ENCODE results near the gene RPS3A. TPM values are rescaled to one million over a fixed set of nuclear protein-coding genes. Genes with fewer than 3 reads are reported as not detected.

Gene RPS3A
- 2,957 and 3,002 TPM in 2 replicates for polyA plus RNA-seq (2011; rRNA removed)
- 928 and 1,145 TPM in 2 replicates for polyA plus RNA-seq (2012; cell fraction: cytosol; rRNA removed)
- polyA plus RNA-seq (2012; cell fraction: nucleus; rRNA removed) = 176 and 286 TPM in 2 replicates
- polyA plus RNA-seq (2017; fragmentation: RNase III; extraction: RNeasy Plus Mini Kit Qiagen cat#74134 plus additional on column Dnase treatment) = 2,183 to 2,252 TPM (median 2,201 TPM) in 3 replicates
- 185 and 199 TPM in 2 replicates for polyA minus RNA-seq (2011; rRNA and poly(A)+ RNA removed)

GRCh38 chr4:151099229-151099975, at the start of gene RPS3A:
TSS of gene RPS3A (plus strand) at chr4:151099628. CDS start at chr4:151099653, 25 bp downstream.
- Histone ChIP-seq H3K4me3 (peak within 1 kb of the TSS; percentile 96), H3K9me3 (no peaks in the 10 kb centered on the region), H3K4me2 (peak within 1 kb of the TSS; percentile 97), H3K4me1 (peaks cover 15% of the 10 kb centered on the region; the same call in 2 of the 3 replicates), H3K27ac (peak within 1 kb of the TSS; percentile 93 to 95)
- peak; percentile 79 to 97 for DNase-seq (ENCODE audit: low read depth in 1 of 2, low spot score in 1 of 2)
- ATAC-seq = peak; percentile 97 to 98
- FAIRE-seq = no peak
- ChIA-PET POLR2A (interaction anchor here (0.6 kb wide), 1 partner anchor 740 kb away, joined by 3 read pairs; no protein-coding TSS in a partner anchor), CTCF (interaction anchor here (0.6 to 1.2 kb wide), 6 partner anchors 10 to 168 kb away, joined by 3 to 4 read pairs (median 3); no protein-coding TSS in a partner anchor)
- 9% methylated on average over 7 of the region's 69 CpGs for WGBS (ENCODE audit: missing lambda C conversion rate)
- peak; percentile 79 for TF ChIP-seq REST (IDR thresholded peaks at IDR 0.05)
- TF ChIP-seq BCL3 (IDR thresholded peaks at IDR 0.05) = peak; percentile 85
- peak; percentile 92 to 98 for TF ChIP-seq JUN (IDR thresholded peaks at IDR 0.05)
- no peak for TF ChIP-seq EP300 (IDR thresholded peaks at IDR 0.05)
- no peak for TF ChIP-seq JUNB (IDR thresholded peaks at IDR 0.05)
- TF ChIP-seq ZFP36 (IDR thresholded peaks at IDR 0.05; ENCODE audit: borderline replicate concordance, partially characterized antibody) = no peak
- TF ChIP-seq RAD21 (conservative IDR thresholded peaks at IDR 0.05 in 1 of 2, IDR thresholded peaks at IDR 0.05 in 1 of 2) = peak in 1 of 2 experiments; percentile 17; a peak in 1 of 5 replicates
- TF ChIP-seq CBX8 (IDR thresholded peaks at IDR 0.05) = no peak
- no peak for TF ChIP-seq RNF2 (IDR thresholded peaks at IDR 0.05; ENCODE audit: borderline replicate concordance, low read depth)
- TF ChIP-seq SMC3 (IDR thresholded peaks at IDR 0.05) = no peak
- no peak for TF ChIP-seq MAFK (IDR thresholded peaks at IDR 0.05; ENCODE audit: partially characterized antibody)
- TF ChIP-seq CHD4 (IDR thresholded peaks at IDR 0.05; ENCODE audit: borderline replicate concordance) = no peak
- TF ChIP-seq HES2 (IDR thresholded peaks at IDR 0.05) = no peak
- TF ChIP-seq PBX3 (IDR thresholded peaks at IDR 0.05) = no peak
- TF ChIP-seq TP53 (CRISPR knock-in tag; IDR thresholded peaks at IDR 0.05) = no peak
- TF ChIP-seq KDM5A (IDR thresholded peaks at IDR 0.05) = no peak
- TF ChIP-seq NPAS2 (CRISPR knock-in tag; IDR thresholded peaks at IDR 0.05; ENCODE audit: borderline replicate concordance) = no peak
- no peak for TF ChIP-seq RFX5 (IDR thresholded peaks at IDR 0.05)
- peak; percentile 52 for TF ChIP-seq CTCF (IDR thresholded peaks at IDR 0.05)
- no peak for TF ChIP-seq FOSL2 (IDR thresholded peaks at IDR 0.05)
- 0 out of 2 replicates have a peak, but pooled peaks have one; percentile 18 for TF ChIP-seq FOSL2 (CRISPR knock-in tag; IDR thresholded peaks at IDR 0.05)
- TF ChIP-seq HOXA7 (CRISPR knock-in tag; IDR thresholded peaks at IDR 0.05) = no peak
- peak; percentile 67; the same call in 1 of the 2 replicates for TF ChIP-seq FOXS1 (CRISPR knock-in tag; IDR thresholded peaks at IDR 0.05)
- TF ChIP-seq E2F6 (IDR thresholded peaks at IDR 0.05; ENCODE audit: borderline replicate concordance, low read depth) = 0 out of 2 replicates have a peak, but pooled peaks have one; percentile 24
- no peak for TF ChIP-seq FOSB (CRISPR knock-in tag; IDR thresholded peaks at IDR 0.05)
- TF ChIP-seq USF2 (IDR thresholded peaks at IDR 0.05) = no peak
- no peak for TF ChIP-seq ZC3H11A (IDR thresholded peaks at IDR 0.05)
- TF ChIP-seq ATOH8 (CRISPR knock-in tag; IDR thresholded peaks at IDR 0.05; ENCODE audit: low read depth) = no peak

All from A549 (cell line).